ENCODE results near the gene PDE1C. TPM values are rescaled to one million over a fixed set of nuclear protein-coding genes. Genes with fewer than 3 reads are reported as not detected.

Gene PDE1C
- total and polyA plus RNA-seq, 2 experiments from 2014 or later: 23.5 to 33.8 TPM

DNA sequence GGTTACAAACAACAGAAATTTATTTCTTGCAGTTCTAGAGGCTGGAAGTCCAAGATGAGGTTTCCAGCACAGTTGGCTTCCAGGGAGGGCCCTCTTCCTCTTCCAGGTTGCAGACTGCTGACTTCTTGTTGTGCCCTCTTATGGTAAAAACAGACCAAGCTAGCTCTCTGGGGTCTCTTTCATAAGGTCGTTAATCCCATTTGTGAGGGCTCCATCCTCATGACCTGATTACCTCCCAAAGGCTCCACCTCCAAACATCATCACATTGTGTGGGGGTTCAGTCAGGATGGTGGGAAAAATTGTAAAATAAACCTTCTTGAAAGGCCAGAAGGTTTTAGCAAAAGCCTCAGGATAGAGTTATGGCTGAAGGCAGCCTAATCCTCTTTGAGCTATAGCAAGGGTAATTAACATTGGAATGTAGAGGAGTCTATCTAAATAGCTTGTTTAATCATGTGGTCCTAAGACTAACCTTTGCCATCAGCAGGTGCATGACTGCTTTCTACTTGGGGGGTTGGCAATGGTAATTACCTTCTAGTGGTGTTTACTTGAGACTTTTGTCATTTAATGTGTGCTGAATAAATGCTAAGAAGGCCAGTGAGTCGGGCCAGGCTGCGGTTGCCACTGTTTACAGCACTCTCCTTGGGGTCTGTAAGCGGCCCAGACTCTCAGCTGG, 302.4 kb downstream of the PDE1C start:
- 10 to 11% methylated on average over 4 of the region's 4 CpGs for WGBS, 2 experiments (ENCODE audit: low coverage in 1 of 2, low lambda C conversion rate in 2 of 2, missing lambda C conversion rate in 2 of 2)
- Histone ChIP-seq H3K9me2 (ENCODE audit: insufficient read depth) (no peaks in the 10 kb centered on the region), H2AFZ (no peak overlapping the region), H3K9ac (no peak overlapping the region), H3K36me3 (ENCODE audit: low read depth) (no peaks in the 10 kb centered on the region), H3K79me2 (ENCODE audit: insufficient read depth) (no peaks in the 10 kb centered on the region), H3K4me2 (ENCODE audit: unreplicated experiment) (no peak overlapping the region), H3K9me3 (ENCODE audit: low read depth) (no peaks in the 10 kb centered on the region), H3K27ac (no peak overlapping the region), H3F3A (ENCODE audit: insufficient read depth) (no peaks in the 10 kb centered on the region), H4K20me1 (ENCODE audit: insufficient read depth) (no peaks in the 10 kb centered on the region), H3K4me3 (no peak overlapping the region), H3K4me1 (ENCODE audit: insufficient read depth) (0 out of 2 replicates have a peak, but pooled peaks cover 6% of the 10 kb centered on the region), H3K27me3 (replicated peaks; ENCODE audit: insufficient read depth) (no peaks in the 10 kb centered on the region)
- DNase-seq: no peak
- TF ChIP-seq EZH2 (IDR thresholded peaks at IDR 0.05; ENCODE audit: insufficient read depth, poor library complexity, severe bottlenecking): no peak
- TF ChIP-seq EZH2phosphoT487 (IDR thresholded peaks at IDR 0.05; ENCODE audit: insufficient read depth, low read depth): no peak
- in situ Hi-C loops (cut with MboI): loop anchor here (25.0 kb wide), 1 partner anchor 719 kb away; the partner anchor contains the start of genes AVL9 and LSM5

DNA sequence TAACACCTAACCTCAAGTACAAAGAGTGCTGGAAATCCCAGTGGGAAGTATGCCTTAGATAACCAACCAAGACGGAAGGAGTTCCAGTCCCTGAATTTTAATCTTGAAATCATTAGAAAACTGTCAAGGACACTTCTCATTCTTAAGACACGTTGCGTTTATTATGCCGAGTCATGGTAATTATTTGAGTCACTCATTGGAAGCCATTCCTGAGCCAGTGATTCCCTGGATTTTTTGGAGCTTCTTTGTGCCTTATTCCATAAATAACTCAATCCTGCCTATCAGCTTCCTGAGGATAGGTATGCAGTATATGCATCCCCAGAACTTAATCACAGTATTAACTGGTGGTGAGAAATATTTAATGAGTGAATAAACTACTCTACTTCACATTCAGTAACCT, 305.7 kb downstream of the PDE1C start:
- Histone ChIP-seq H3K27me3 (replicated peaks; ENCODE audit: insufficient read depth) (no peaks in the 10 kb centered on the region), H3K9me3 (ENCODE audit: low read depth) (no peaks in the 10 kb centered on the region), H3K27ac (no peak overlapping the region), H3K9ac (no peak overlapping the region), H4K20me1 (ENCODE audit: insufficient read depth) (no peaks in the 10 kb centered on the region), H3K79me2 (ENCODE audit: insufficient read depth) (no peaks in the 10 kb centered on the region), H3K9me2 (ENCODE audit: insufficient read depth) (no peaks in the 10 kb centered on the region), H3K4me3 (no peak overlapping the region), H3K4me2 (ENCODE audit: unreplicated experiment) (peak overlapping the region; percentile 17), H2AFZ (no peak overlapping the region), H3F3A (ENCODE audit: insufficient read depth) (no peaks in the 10 kb centered on the region), H3K4me1 (ENCODE audit: insufficient read depth) (0 out of 2 replicates have a peak, but pooled peaks cover 6% of the 10 kb centered on the region), H3K36me3 (ENCODE audit: low read depth) (no peaks in the 10 kb centered on the region)
- TF ChIP-seq EZH2phosphoT487 (IDR thresholded peaks at IDR 0.05; ENCODE audit: insufficient read depth, low read depth) (no peak), EZH2 (IDR thresholded peaks at IDR 0.05; ENCODE audit: insufficient read depth, poor library complexity, severe bottlenecking) (no peak)
- peak; percentile 30 for DNase-seq
- 37 to 41% methylated on average over 4 of the region's 4 CpGs for WGBS, 2 experiments (ENCODE audit: low coverage in 1 of 2, low lambda C conversion rate in 2 of 2, missing lambda C conversion rate in 2 of 2)
- in situ Hi-C loops (cut with MboI): loop anchor here (25.0 kb wide), 1 partner anchor 723 kb away; the partner anchor contains the start of genes AVL9 and LSM5

DNA sequence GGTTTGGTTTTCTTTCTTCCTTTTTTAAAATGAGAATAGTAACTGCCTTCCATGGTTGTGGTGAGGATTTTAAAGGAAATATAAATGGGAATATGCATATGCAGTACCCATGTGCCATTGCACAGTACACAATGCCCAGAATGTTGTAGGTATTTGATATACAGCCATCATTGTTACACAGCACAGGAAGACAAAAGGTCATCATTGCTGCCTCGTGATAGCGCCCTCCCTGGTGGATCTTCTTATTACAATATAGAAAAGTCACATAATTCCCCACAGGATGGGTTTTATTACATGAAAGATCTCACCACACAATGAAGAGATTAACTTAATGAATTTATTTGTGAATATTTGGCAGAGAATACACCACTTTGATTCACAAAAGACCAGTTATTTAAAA, 306.7 kb downstream of the PDE1C start:
- Histone ChIP-seq H2AFZ (no peak overlapping the region), H3K4me2 (ENCODE audit: unreplicated experiment) (no peak overlapping the region), H3K4me3 (no peak overlapping the region), H3K27ac (no peak overlapping the region), H3K79me2 (ENCODE audit: insufficient read depth) (no peaks in the 10 kb centered on the region), H3K9me2 (ENCODE audit: insufficient read depth) (no peaks in the 10 kb centered on the region), H3K4me1 (ENCODE audit: insufficient read depth) (0 out of 2 replicates have a peak, but pooled peaks cover 6% of the 10 kb centered on the region), H3F3A (ENCODE audit: insufficient read depth) (no peaks in the 10 kb centered on the region), H3K9ac (no peak overlapping the region), H4K20me1 (ENCODE audit: insufficient read depth) (no peaks in the 10 kb centered on the region), H3K36me3 (ENCODE audit: low read depth) (no peaks in the 10 kb centered on the region), H3K27me3 (replicated peaks; ENCODE audit: insufficient read depth) (no peaks in the 10 kb centered on the region), H3K9me3 (ENCODE audit: low read depth) (no peaks in the 10 kb centered on the region)
- no peak for DNase-seq
- in situ Hi-C loops (cut with MboI): loop anchor here (25.0 kb wide), 1 partner anchor 724 kb away; the partner anchor contains the start of genes AVL9 and LSM5
- TF ChIP-seq EZH2 (IDR thresholded peaks at IDR 0.05; ENCODE audit: insufficient read depth, poor library complexity, severe bottlenecking) (no peak), EZH2phosphoT487 (IDR thresholded peaks at IDR 0.05; ENCODE audit: insufficient read depth, low read depth) (no peak)
- WGBS, 2 experiments (ENCODE audit: low coverage in 1 of 2, low lambda C conversion rate in 2 of 2, missing lambda C conversion rate in 2 of 2): 1 to 9% methylated on average over 2 of the region's 2 CpGs

DNA sequence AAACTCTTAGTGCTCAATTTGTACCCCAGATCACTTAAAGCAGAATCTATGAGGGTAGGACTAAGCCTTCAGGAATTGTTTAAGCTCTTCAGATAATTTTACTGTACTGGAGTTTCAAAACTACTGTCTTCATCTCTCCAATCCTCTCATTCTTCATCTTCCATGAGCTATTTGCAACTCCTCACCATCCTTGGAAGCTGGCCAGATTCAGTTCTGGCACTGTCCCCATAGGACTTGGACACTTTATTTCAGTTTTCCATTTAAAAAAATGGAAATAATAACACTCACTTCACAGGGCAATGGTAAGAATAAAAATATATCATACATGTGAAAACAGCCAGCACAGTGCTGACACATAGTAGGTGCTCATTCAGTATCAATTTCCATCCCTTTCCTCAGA, 308.6 kb downstream of the PDE1C start:
- no peaks in the 10 kb centered on the region for H3K9me2 ChIP-seq (ENCODE audit: insufficient read depth)
- H3K4me1 ChIP-seq (ENCODE audit: insufficient read depth): 0 out of 2 replicates have a peak, but pooled peaks cover 6% of the 10 kb centered on the region
- TF ChIP-seq EZH2phosphoT487 (IDR thresholded peaks at IDR 0.05; ENCODE audit: insufficient read depth, low read depth) (no peak), EZH2 (IDR thresholded peaks at IDR 0.05; ENCODE audit: insufficient read depth, poor library complexity, severe bottlenecking) (no peak)
- H4K20me1 ChIP-seq (ENCODE audit: insufficient read depth): no peaks in the 10 kb centered on the region
- no peak overlapping the region for H3K9ac ChIP-seq
- DNase-seq: no peak
- no peaks in the 10 kb centered on the region for H3K79me2 ChIP-seq (ENCODE audit: insufficient read depth)
- in situ Hi-C loops (cut with MboI): loop anchor here (25.0 kb wide), 1 partner anchor 726 kb away; the partner anchor contains the start of genes AVL9 and LSM5
- H3F3A ChIP-seq (ENCODE audit: insufficient read depth): no peaks in the 10 kb centered on the region
- H3K4me2 ChIP-seq (ENCODE audit: unreplicated experiment): no peak overlapping the region
- H3K4me3 ChIP-seq: no peak overlapping the region
- no peak overlapping the region for H3K27ac ChIP-seq
- no peak overlapping the region for H2AFZ ChIP-seq
- no peaks in the 10 kb centered on the region for H3K27me3 ChIP-seq (replicated peaks; ENCODE audit: insufficient read depth)
- H3K9me3 ChIP-seq (ENCODE audit: low read depth): no peaks in the 10 kb centered on the region
- no peaks in the 10 kb centered on the region for H3K36me3 ChIP-seq (ENCODE audit: low read depth)

Data from GM23248 (cell line).